ENCODE measurements around the gene TRRAP.

GRCh38 chr7:99019523-99020412 is 141.4 kb downstream of the TRRAP start:
- TF ChIP-seq CTCF (IDR thresholded peaks at IDR 0.05) (no peak), POLR2AphosphoS5 (IDR thresholded peaks at IDR 0.05) (peak in 1 of 3 donors; percentile 58)
